PFSK-1 (cell line): ENCODE data around the gene NIBAN1.

ENCODE experiments used
- POLR2AphosphoS5 ChIP-seq: IDR thresholded peaks from 2 replicates; pipeline ENCODE4 v1.6.1; 2012; ENCODE audit warnings: low read depth, mild to moderate bottlenecking, control low read depth, low read length, moderate library complexity
- SIN3A ChIP-seq: IDR thresholded peaks from 2 replicates; pipeline ENCODE4 v1.6.1; 2012; ENCODE audit warnings: mild to moderate bottlenecking, low read length, moderate library complexity, borderline replicate concordance; ENCODE audit not compliant: insufficient read depth

- TF ChIP-seq POLR2AphosphoS5 = no peak
- TF ChIP-seq SIN3A = no peak
Measured at GRCh38 chr1:184988506-184988905, 14.2 kb upstream of the NIBAN1 start.
